Type B pancreatic cell (in vitro differentiated cells): Measurements from ENCODE around the gene DFFB. TPM values are rescaled to one million over a fixed set of nuclear protein-coding genes. Genes with fewer than 3 reads are reported as not detected.

ENCODE experiments used
- DNase-seq: peaks from one replicate; pipeline ENCODE4 v3.0.0; 2021; ENCODE audit warnings: mixed read lengths; ENCODE audit not compliant: unreplicated experiment; ENCODE audit errors: extremely low spot score
- H3K27ac Mint-ChIP-seq: 2 replicates; pipeline ENCODE4 v1.8.0; 2021; ENCODE audit warnings: mild to moderate bottlenecking, mixed read lengths
- H3K27me3 Mint-ChIP-seq: 2 replicates; pipeline ENCODE4 v1.8.0; 2021; ENCODE audit warnings: mixed read lengths
- H3K36me3 Mint-ChIP-seq: 2 replicates; pipeline ENCODE4 v1.8.0; 2021; ENCODE audit warnings: mixed read lengths
- H3K4me1 Mint-ChIP-seq: one replicate; pipeline ENCODE4 v1.8.0; 2021; ENCODE audit warnings: mixed read lengths; ENCODE audit not compliant: unreplicated experiment
- H3K4me3 Mint-ChIP-seq: 2 replicates; pipeline ENCODE4 v1.8.0; 2021; ENCODE audit warnings: mild to moderate bottlenecking, mixed read lengths
- H3K9me3 Mint-ChIP-seq: 2 replicates; pipeline ENCODE4 v1.8.0; 2021; ENCODE audit warnings: mixed read lengths
- CTCF ChIP-seq: fragments of 200-600 bp; sonication (generic); conservative IDR thresholded peaks from 2 replicates; pipeline ENCODE4 v1.5.0; 2021; ENCODE audit warnings: antibody characterized with exemption, mild to moderate bottlenecking
- total RNA-seq: library from RNA; stranded (reverse); gene quantifications from 2 replicates; pipeline ENCODE4 v1.2.1, GENCODE V29; 2021; ENCODE audit warnings: low replicate concordance

DFFB gene
- total RNA-seq, 1 donor from 2014 or later, result 10.6 TPM

- TF ChIP-seq CTCF, result no peak
- H3K4me3 Mint-ChIP-seq, result no peak overlapping the region
- H3K27me3 Mint-ChIP-seq, result no peaks in the 10 kb centered on the region
- no peak overlapping the region for H3K27ac Mint-ChIP-seq
- H3K4me1 Mint-ChIP-seq, result no peaks in the 10 kb centered on the region
- H3K9me3 Mint-ChIP-seq, result peaks cover 8% of the 10 kb centered on the region
- peaks cover 33% of the 10 kb centered on the region for H3K36me3 Mint-ChIP-seq
- no peak for DNase-seq
These were observed 17.5 kb downstream of the DFFB start for GRCh38 chr1:3874736-3875135.

GRCh38 chr1:3876716-3877115, 19.4 kb downstream of the DFFB start:
- peaks cover 8% of the 10 kb centered on the region for H3K9me3 Mint-ChIP-seq
- H3K4me3 Mint-ChIP-seq, result no peak overlapping the region
- no peaks in the 10 kb centered on the region for H3K4me1 Mint-ChIP-seq
- no peak for TF ChIP-seq CTCF
- peaks cover 29% of the 10 kb centered on the region for H3K36me3 Mint-ChIP-seq
- H3K27me3 Mint-ChIP-seq, result no peaks in the 10 kb centered on the region
- DNase-seq, result no peak
- H3K27ac Mint-ChIP-seq, result no peak overlapping the region

GRCh38 chr1:3879099-3879498, 21.8 kb downstream of the DFFB start:
- no peak for TF ChIP-seq CTCF
- Mint-ChIP-seq H3K4me3 (no peak overlapping the region), H3K36me3 (peaks cover 38% of the 10 kb centered on the region)

GRCh38 chr1:3879787-3880428, 22.6 kb downstream of the DFFB start:
- no peak for DNase-seq
- H3K36me3 Mint-ChIP-seq, result peaks cover 38% of the 10 kb centered on the region
- no peak overlapping the region for H3K27ac Mint-ChIP-seq
- H3K27me3 Mint-ChIP-seq, result no peaks in the 10 kb centered on the region
- H3K4me1 Mint-ChIP-seq, result no peaks in the 10 kb centered on the region
- peaks cover 8% of the 10 kb centered on the region for H3K9me3 Mint-ChIP-seq
- TF ChIP-seq CTCF, result no peak
- no peak overlapping the region for H3K4me3 Mint-ChIP-seq

More at GRCh38 chr1:3879099-3879498, 21.8 kb downstream of the DFFB start:
- no peak for DNase-seq
- Mint-ChIP-seq H3K27ac (no peak overlapping the region), H3K27me3 (no peaks in the 10 kb centered on the region), H3K4me1 (no peaks in the 10 kb centered on the region), H3K9me3 (peaks cover 8% of the 10 kb centered on the region)

GRCh38 chr1:3880429-3881192, 23.3 kb downstream of the DFFB start:
- no peak overlapping the region for H3K27ac Mint-ChIP-seq
- H3K27me3 Mint-ChIP-seq, result no peaks in the 10 kb centered on the region
- no peak overlapping the region for H3K4me3 Mint-ChIP-seq
- no peak for TF ChIP-seq CTCF
- no peaks in the 10 kb centered on the region for H3K4me1 Mint-ChIP-seq
- peaks cover 34% of the 10 kb centered on the region for H3K36me3 Mint-ChIP-seq
- DNase-seq, result no peak
- H3K9me3 Mint-ChIP-seq, result peaks cover 8% of the 10 kb centered on the region
